ENCODE data around the gene TUBA1C. TPM values are rescaled to one million over a fixed set of nuclear protein-coding genes. Genes with fewer than 3 reads are reported as not detected.
A peak's percentile ranks its signal among the peaks of the same experiment; 100 is the strongest.

The TUBA1C gene
- 835 and 1,096 TPM in 2 replicates for total RNA-seq (2014; rRNA removed; shearing (Covaris generic))

- peak; percentile 97 for DNase-seq (ENCODE audit: low read depth)
Measured at GRCh38 chr12:49264873-49265792, at the start of gene TUBA1C. TSS of gene TUBA1C (plus strand) at chr12:49265082. CDS start at chr12:49265182, 100 bp downstream.

- no peak for DNase-seq (ENCODE audit: low read depth)
Measured at GRCh38 chr12:49219417-49220026, 45.4 kb upstream of the TUBA1C start.

- DNase-seq (ENCODE audit: low read depth): no peak
Measured at GRCh38 chr12:49220972-49221371, 43.9 kb upstream of the TUBA1C start.

GRCh38 chr12:49223122-49223521 is 41.8 kb upstream of the TUBA1C start:
- no peak for DNase-seq (ENCODE audit: low read depth)

GRCh38 chr12:49223590-49224369 is 41.1 kb upstream of the TUBA1C start:
- no peak for DNase-seq (ENCODE audit: low read depth)

GRCh38 chr12:49225576-49226166 is 39.2 kb upstream of the TUBA1C start:
- peak; percentile 45 for DNase-seq (ENCODE audit: low read depth)

- no peak for DNase-seq (ENCODE audit: low read depth)
Measured at GRCh38 chr12:49227713-49228112, 37.2 kb upstream of the TUBA1C start.

- no peak for DNase-seq (ENCODE audit: low read depth)
Measured at GRCh38 chr12:49228653-49229052, 36.2 kb upstream of the TUBA1C start.

- no peak for DNase-seq (ENCODE audit: low read depth)
Measured at GRCh38 chr12:49230176-49230804, 34.6 kb upstream of the TUBA1C start.

GRCh38 chr12:49230805-49231194 is 34.1 kb upstream of the TUBA1C start:
- DNase-seq (ENCODE audit: low read depth): no peak

GRCh38 chr12:49231878-49232655 is 32.8 kb upstream of the TUBA1C start:
- no peak for DNase-seq (ENCODE audit: low read depth)

- DNase-seq (ENCODE audit: low read depth): peak; percentile 56
Measured at GRCh38 chr12:49232940-49233841, 31.7 kb upstream of the TUBA1C start.

GRCh38 chr12:49233842-49234526 is 30.9 kb upstream of the TUBA1C start:
- DNase-seq (ENCODE audit: low read depth): no peak

GRCh38 chr12:49236423-49236822 is 28.5 kb upstream of the TUBA1C start:
- DNase-seq (ENCODE audit: low read depth): no peak

GRCh38 chr12:49243631-49244030 is 21.3 kb upstream of the TUBA1C start:
- DNase-seq (ENCODE audit: low read depth): no peak

GRCh38 chr12:49244176-49244575 is 20.7 kb upstream of the TUBA1C start:
- DNase-seq (ENCODE audit: low read depth): peak; percentile 65

- no peak for DNase-seq (ENCODE audit: low read depth)
Measured at GRCh38 chr12:49251357-49251756, 13.5 kb upstream of the TUBA1C start.

- DNase-seq (ENCODE audit: low read depth): peak; percentile 72
Measured at GRCh38 chr12:49253033-49253623, 11.8 kb upstream of the TUBA1C start.

Measured in Daoy (cell line).